ENCODE results near the gene MORN1. TPM values are rescaled to one million over a fixed set of nuclear protein-coding genes. Genes with fewer than 3 reads are reported as not detected.

MORN1 gene
- total and polyA plus RNA-seq, 10 of the 15 experiments (the other 5 are each of a cell fraction or from before 2014, with no cell fraction given): 0.76 to 7.9 (median 5.5) TPM

DNA sequence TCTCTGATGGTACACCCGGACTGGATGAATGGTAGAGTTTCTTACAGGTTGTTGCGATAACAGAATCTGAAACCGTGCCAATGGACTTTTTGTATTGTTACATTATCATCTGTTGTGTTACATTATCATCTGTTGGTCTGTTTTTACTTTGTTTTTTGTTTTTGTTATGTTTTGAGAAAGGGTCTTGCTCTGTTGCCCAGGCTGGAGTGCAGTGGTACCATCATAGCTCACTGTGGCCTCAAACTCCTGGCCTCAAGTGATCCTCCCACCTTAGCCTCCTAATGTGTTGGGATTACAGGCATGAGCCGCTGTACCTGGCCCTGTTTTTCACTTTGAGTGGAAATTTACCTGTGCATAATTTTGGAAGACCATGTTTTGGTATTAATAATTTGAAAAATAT is 31.2 kb upstream of the MORN1 start:
- ChIA-PET RAD21 (ENCODE audit: unreplicated experiment) (no interaction called here), POLR2A (no interaction called here), CTCF (no interaction called here), SMC1A (ENCODE audit: uncharacterized antibody, unreplicated experiment) (no interaction called here)
- no peak overlapping the region for H3K4me2 ChIP-seq (ENCODE audit: control insufficient read depth, insufficient read depth)
- in situ Hi-C loops (cut with MboI) (no loop called here), intact Hi-C loops (cut with micrococcal nuclease; ENCODE audit: unreplicated experiment) (no loop called here)
- FAIRE-seq (no peak), ATAC-seq (no peak), DNase-seq (ENCODE audit: low read depth, low spot score) (no peak)
- peaks cover 2% of the 10 kb centered on the region; the same call in 1 of the 3 replicates for H3K9me3 ChIP-seq (replicated peaks; ENCODE audit: control insufficient read depth, insufficient read depth, low read length)
- H3K27ac ChIP-seq (ENCODE audit: control insufficient read depth, insufficient read depth): no peak overlapping the region
- no peaks in the 10 kb centered on the region for H3K79me2 ChIP-seq (ENCODE audit: control insufficient read depth, insufficient read depth, low read length)
- no peak overlapping the region for H3K4me3 ChIP-seq
- no peaks in the 10 kb centered on the region for H3K27me3 ChIP-seq (replicated peaks in 1 of 2; ENCODE audit: control insufficient read depth in 2 of 2, insufficient read depth in 2 of 2, low read length in 1 of 2)
- no peaks in the 10 kb centered on the region for H3K36me3 ChIP-seq (ENCODE audit: control insufficient read depth in 2 of 2, insufficient read depth in 2 of 2, low read length in 1 of 2)
- no peaks in the 10 kb centered on the region for H3K4me1 ChIP-seq (ENCODE audit: control insufficient read depth, insufficient read depth, low read length)
- H4K20me1 ChIP-seq (ENCODE audit: control insufficient read depth, insufficient read depth): no peaks in the 10 kb centered on the region
- no peak for TF ChIP-seq BMI1 (IDR thresholded peaks at IDR 0.05; ENCODE audit: borderline replicate concordance)
- TF ChIP-seq ZNF384 (IDR thresholded peaks at IDR 0.05; ENCODE audit: borderline replicate concordance, low read depth, low read length): no peak
- no peak for TF ChIP-seq RB1 (IDR thresholded peaks at IDR 0.05; ENCODE audit: borderline replicate concordance)
- TF ChIP-seq, protein P1, sequence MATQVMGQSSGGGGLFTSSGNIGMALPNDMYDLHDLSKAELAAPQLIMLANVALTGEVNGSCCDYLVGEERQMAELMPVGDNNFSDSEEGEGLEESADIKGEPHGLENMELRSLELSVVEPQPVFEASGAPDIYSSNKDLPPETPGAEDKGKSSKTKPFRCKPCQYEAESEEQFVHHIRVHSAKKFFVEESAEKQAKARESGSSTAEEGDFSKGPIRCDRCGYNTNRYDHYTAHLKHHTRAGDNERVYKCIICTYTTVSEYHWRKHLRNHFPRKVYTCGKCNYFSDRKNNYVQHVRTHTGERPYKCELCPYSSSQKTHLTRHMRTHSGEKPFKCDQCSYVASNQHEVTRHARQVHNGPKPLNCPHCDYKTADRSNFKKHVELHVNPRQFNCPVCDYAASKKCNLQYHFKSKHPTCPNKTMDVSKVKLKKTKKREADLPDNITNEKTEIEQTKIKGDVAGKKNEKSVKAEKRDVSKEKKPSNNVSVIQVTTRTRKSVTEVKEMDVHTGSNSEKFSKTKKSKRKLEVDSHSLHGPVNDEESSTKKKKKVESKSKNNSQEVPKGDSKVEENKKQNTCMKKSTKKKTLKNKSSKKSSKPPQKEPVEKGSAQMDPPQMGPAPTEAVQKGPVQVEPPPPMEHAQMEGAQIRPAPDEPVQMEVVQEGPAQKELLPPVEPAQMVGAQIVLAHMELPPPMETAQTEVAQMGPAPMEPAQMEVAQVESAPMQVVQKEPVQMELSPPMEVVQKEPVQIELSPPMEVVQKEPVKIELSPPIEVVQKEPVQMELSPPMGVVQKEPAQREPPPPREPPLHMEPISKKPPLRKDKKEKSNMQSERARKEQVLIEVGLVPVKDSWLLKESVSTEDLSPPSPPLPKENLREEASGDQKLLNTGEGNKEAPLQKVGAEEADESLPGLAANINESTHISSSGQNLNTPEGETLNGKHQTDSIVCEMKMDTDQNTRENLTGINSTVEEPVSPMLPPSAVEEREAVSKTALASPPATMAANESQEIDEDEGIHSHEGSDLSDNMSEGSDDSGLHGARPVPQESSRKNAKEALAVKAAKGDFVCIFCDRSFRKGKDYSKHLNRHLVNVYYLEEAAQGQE (IDR thresholded peaks at IDR 0.05; ENCODE audit: low read depth, low read length): no peak
- TF ChIP-seq PML (IDR thresholded peaks at IDR 0.05; ENCODE audit: low read length): no peak
- no peak for TF ChIP-seq ESRRA (IDR thresholded peaks at IDR 0.05; ENCODE audit: low read length)
- TF ChIP-seq NR2C2 (IDR thresholded peaks at IDR 0.05; ENCODE audit: borderline replicate concordance, control insufficient read depth, insufficient read length, low read depth): no peak
- no peak for TF ChIP-seq BHLHE40 (IDR thresholded peaks at IDR 0.05; ENCODE audit: borderline replicate concordance in 1 of 2, low read depth in 2 of 2, low read length in 1 of 2)
- TF ChIP-seq EP300 (IDR thresholded peaks at IDR 0.05; ENCODE audit: borderline replicate concordance in 1 of 2, control insufficient read depth in 1 of 2, low read depth in 2 of 2, low read length in 2 of 2): no peak
- no peak for TF ChIP-seq JUNB (IDR thresholded peaks at IDR 0.05)
- TF ChIP-seq CHD1 (IDR thresholded peaks at IDR 0.05; ENCODE audit: low read depth, low read length): no peak
- TF ChIP-seq NFYA (IDR thresholded peaks at IDR 0.05; ENCODE audit: borderline replicate concordance, low read depth, low read length): no peak
- TF ChIP-seq, protein P2, sequence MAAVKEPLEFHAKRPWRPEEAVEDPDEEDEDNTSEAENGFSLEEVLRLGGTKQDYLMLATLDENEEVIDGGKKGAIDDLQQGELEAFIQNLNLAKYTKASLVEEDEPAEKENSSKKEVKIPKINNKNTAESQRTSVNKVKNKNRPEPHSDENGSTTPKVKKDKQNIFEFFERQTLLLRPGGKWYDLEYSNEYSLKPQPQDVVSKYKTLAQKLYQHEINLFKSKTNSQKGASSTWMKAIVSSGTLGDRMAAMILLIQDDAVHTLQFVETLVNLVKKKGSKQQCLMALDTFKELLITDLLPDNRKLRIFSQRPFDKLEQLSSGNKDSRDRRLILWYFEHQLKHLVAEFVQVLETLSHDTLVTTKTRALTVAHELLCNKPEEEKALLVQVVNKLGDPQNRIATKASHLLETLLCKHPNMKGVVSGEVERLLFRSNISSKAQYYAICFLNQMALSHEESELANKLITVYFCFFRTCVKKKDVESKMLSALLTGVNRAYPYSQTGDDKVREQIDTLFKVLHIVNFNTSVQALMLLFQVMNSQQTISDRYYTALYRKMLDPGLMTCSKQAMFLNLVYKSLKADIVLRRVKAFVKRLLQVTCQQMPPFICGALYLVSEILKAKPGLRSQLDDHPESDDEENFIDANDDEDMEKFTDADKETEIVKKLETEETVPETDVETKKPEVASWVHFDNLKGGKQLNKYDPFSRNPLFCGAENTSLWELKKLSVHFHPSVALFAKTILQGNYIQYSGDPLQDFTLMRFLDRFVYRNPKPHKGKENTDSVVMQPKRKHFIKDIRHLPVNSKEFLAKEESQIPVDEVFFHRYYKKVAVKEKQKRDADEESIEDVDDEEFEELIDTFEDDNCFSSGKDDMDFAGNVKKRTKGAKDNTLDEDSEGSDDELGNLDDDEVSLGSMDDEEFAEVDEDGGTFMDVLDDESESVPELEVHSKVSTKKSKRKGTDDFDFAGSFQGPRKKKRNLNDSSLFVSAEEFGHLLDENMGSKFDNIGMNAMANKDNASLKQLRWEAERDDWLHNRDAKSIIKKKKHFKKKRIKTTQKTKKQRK (IDR thresholded peaks at IDR 0.05; ENCODE audit: low read depth, low read length): no peak
- TF ChIP-seq POLR2A (IDR thresholded peaks at IDR 0.05; ENCODE audit: low read depth, low read length): no peak
- TF ChIP-seq HDAC2 (IDR thresholded peaks at IDR 0.05): no peak
- TF ChIP-seq, protein P3, sequence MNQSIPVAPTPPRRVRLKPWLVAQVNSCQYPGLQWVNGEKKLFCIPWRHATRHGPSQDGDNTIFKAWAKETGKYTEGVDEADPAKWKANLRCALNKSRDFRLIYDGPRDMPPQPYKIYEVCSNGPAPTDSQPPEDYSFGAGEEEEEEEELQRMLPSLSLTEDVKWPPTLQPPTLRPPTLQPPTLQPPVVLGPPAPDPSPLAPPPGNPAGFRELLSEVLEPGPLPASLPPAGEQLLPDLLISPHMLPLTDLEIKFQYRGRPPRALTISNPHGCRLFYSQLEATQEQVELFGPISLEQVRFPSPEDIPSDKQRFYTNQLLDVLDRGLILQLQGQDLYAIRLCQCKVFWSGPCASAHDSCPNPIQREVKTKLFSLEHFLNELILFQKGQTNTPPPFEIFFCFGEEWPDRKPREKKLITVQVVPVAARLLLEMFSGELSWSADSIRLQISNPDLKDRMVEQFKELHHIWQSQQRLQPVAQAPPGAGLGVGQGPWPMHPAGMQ (IDR thresholded peaks at IDR 0.05; ENCODE audit: borderline replicate concordance): no peak
- TF ChIP-seq IKZF2 (IDR thresholded peaks at IDR 0.05): no peak
- no peak overlapping the region for H2AFZ ChIP-seq (ENCODE audit: control insufficient read depth, low read depth, low read length)
- H3K9ac ChIP-seq (ENCODE audit: control insufficient read depth, insufficient read depth, low read length): no peak overlapping the region
- WGBS (ENCODE audit: insufficient coverage, insufficient replicate concordance, low lambda C conversion rate, missing lambda C conversion rate): 36% methylated on average over 4 of the region's 4 CpGs
- BruUV-seq (replicated peaks): no TSS peak

Measured in GM12878 (cell line).